ENCODE measurements around the gene TSHZ2. TPM values are rescaled to one million over a fixed set of nuclear protein-coding genes. Genes with fewer than 3 reads are reported as not detected.

The TSHZ2 gene, protein sequence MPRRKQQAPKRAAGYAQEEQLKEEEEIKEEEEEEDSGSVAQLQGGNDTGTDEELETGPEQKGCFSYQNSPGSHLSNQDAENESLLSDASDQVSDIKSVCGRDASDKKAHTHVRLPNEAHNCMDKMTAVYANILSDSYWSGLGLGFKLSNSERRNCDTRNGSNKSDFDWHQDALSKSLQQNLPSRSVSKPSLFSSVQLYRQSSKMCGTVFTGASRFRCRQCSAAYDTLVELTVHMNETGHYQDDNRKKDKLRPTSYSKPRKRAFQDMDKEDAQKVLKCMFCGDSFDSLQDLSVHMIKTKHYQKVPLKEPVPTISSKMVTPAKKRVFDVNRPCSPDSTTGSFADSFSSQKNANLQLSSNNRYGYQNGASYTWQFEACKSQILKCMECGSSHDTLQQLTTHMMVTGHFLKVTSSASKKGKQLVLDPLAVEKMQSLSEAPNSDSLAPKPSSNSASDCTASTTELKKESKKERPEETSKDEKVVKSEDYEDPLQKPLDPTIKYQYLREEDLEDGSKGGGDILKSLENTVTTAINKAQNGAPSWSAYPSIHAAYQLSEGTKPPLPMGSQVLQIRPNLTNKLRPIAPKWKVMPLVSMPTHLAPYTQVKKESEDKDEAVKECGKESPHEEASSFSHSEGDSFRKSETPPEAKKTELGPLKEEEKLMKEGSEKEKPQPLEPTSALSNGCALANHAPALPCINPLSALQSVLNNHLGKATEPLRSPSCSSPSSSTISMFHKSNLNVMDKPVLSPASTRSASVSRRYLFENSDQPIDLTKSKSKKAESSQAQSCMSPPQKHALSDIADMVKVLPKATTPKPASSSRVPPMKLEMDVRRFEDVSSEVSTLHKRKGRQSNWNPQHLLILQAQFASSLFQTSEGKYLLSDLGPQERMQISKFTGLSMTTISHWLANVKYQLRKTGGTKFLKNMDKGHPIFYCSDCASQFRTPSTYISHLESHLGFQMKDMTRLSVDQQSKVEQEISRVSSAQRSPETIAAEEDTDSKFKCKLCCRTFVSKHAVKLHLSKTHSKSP (N-terminal part only)
- 10.7 TPM for polyA plus RNA-seq
- long read RNA-seq, donor 1, transcript TSHZ2-205 (1 exons, 670 nt) = major isoform, 5 of 5 reads
- long read RNA-seq, donor 1, partial matches to known transcripts = 0 of 5 reads
- long read RNA-seq, donor 1, other reads (novel, unspliced or antisense) = 0 of 5 reads
- long read RNA-seq, donor 2, transcript TSHZ2-205 (1 exons, 670 nt) = major isoform, 10 of 15 reads
- long read RNA-seq, donor 2, partial matches to known transcripts = 5 of 15 reads
- long read RNA-seq, donor 2, other reads (novel, unspliced or antisense) = 0 of 15 reads
- long read RNA-seq, donor 3, partial matches to known transcripts = 0 of 4 reads
- long read RNA-seq, donor 3, other reads (novel, unspliced or antisense) = 0 of 4 reads
- long read RNA-seq, donor 4 = 0 reads
- long read RNA-seq, donor 5, partial matches to known transcripts = 7 of 8 reads
- long read RNA-seq, donor 5, other reads (novel, unspliced or antisense) = 0 of 8 reads
- long read RNA-seq, donor 6, partial matches to known transcripts = 16 of 19 reads
- long read RNA-seq, donor 6, other reads (novel, unspliced or antisense) = 0 of 19 reads
- long read RNA-seq, donor 7, partial matches to known transcripts = 0 of 2 reads
- long read RNA-seq, donor 7, other reads (novel, unspliced or antisense) = 0 of 2 reads
- long read RNA-seq, donor 8, transcript TSHZ2-205 (1 exons, 670 nt) = major isoform, 5 of 5 reads
- long read RNA-seq, donor 8, partial matches to known transcripts = 0 of 5 reads
- long read RNA-seq, donor 8, other reads (novel, unspliced or antisense) = 0 of 5 reads
- long read RNA-seq, donor 9, partial matches to known transcripts = 0 of 1 reads
- long read RNA-seq, donor 9, other reads (novel, unspliced or antisense) = 0 of 1 reads
- long read RNA-seq, donor 10, transcript TSHZ2-205 (1 exons, 670 nt) = major isoform, 5 of 5 reads
- long read RNA-seq, donor 10, partial matches to known transcripts = 0 of 5 reads
- long read RNA-seq, donor 10, other reads (novel, unspliced or antisense) = 0 of 5 reads
- long read RNA-seq, donor 11, partial matches to known transcripts = 0 of 3 reads
- long read RNA-seq, donor 11, other reads (novel, unspliced or antisense) = 0 of 3 reads

DNA sequence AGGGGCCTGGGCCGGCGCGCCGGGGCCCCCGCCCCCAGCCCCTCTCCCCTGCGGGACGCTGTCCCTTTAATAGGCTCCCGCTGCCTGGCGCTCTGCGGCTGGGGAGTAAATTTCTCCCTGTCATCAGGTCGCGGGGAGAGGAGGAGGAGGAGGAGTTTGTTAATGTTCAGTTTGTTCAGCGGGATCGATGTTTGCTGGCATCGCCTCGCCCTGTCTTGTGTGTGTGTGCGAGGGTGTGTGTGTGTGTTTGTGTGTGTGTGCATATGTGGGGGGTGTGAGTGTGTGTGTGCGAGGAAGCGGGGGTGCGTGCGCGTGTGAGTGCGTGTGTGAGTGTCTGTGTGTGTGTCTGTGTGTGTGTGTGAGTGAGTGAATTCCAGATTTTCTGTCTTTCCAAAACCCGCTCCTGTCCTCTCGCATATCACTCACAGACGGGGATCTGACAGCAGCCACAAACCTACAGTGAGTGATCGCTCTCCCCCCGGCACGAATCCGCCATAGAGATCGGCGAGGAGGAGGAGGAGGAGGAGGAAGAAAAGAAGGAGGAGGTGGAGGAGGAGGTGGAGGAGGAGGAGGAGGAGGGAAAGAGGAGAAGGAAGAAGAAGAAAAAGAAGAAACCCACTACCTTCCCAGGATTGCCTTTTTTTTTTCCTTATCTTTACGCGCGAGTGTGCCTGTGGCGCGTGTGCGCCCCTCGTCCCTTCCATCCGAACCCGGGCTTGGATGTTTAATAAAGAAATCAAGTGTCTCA lies at the start of gene TSHZ2:
TSS of gene TSHZ2 (plus strand) at position 169 of the 748 bp plus-strand sequence. CDS start 936 bp downstream, outside the sequence.
- no peaks in the 10 kb centered on the region for H3K4me1 ChIP-seq (ENCODE audit: control insufficient read depth, insufficient read depth, low read length)
- H3K36me3 ChIP-seq (ENCODE audit: control insufficient read depth, insufficient read depth, low read length) = no peaks in the 10 kb centered on the region
- WGBS (ENCODE audit: insufficient coverage, low lambda C conversion rate) = no CpG with 5 or more reads among the region's 41 CpGs
- peaks cover 25% of the 10 kb centered on the region for H3K27me3 ChIP-seq (ENCODE audit: control insufficient read depth, insufficient read depth, low read length)
- peak within 1 kb of the TSS; percentile 52 for H3K4me3 ChIP-seq (ENCODE audit: low read length)
- H3K9me3 ChIP-seq (ENCODE audit: control insufficient read depth, low read depth, low read length) = no peaks in the 10 kb centered on the region
- peak within 1 kb of the TSS; percentile 2 for H3K27ac ChIP-seq (ENCODE audit: low read length)
- peak in 1 of 2 donors; percentile 42 for DNase-seq

DNA sequence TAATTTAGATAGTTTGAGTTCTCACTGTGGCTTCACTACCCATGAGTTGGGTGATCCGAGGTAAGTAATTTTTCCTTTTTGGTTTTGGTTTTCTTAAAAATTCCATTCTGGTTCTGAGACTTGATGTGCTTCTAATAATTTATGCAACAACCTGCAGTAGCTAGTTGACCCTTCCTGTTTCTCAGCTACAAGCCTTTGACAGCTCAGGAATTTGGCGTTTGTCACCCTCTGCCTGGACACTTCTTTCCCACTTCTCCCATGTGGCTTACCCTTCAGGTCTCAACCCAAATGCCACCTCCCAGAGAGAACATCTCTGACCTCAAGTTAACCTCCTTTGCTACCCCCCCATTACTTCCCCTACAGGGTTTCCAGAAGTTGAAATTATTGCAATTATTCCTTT lies 49.7 kb upstream of the TSHZ2 start:
- H3K4me1 ChIP-seq (ENCODE audit: control insufficient read depth, insufficient read depth, low read length) = no peaks in the 10 kb centered on the region
- no peaks in the 10 kb centered on the region for H3K36me3 ChIP-seq (ENCODE audit: control insufficient read depth, insufficient read depth, low read length)
- H3K27ac ChIP-seq (ENCODE audit: low read length) = no peak overlapping the region
- no peaks in the 10 kb centered on the region for H3K9me3 ChIP-seq (ENCODE audit: control insufficient read depth, low read depth, low read length)
- no peak overlapping the region for H3K4me3 ChIP-seq (ENCODE audit: low read length)
- H3K27me3 ChIP-seq (ENCODE audit: control insufficient read depth, insufficient read depth, low read length) = no peaks in the 10 kb centered on the region
- WGBS (ENCODE audit: insufficient coverage, low lambda C conversion rate) = no CpG with 5 or more reads among the region's 2 CpGs
- DNase-seq = no peak

GRCh38 chr20:52923123-52923937 lies 48.8 kb upstream of the TSHZ2 start:
- Histone ChIP-seq H3K36me3 (ENCODE audit: control insufficient read depth, insufficient read depth, low read length) (no peaks in the 10 kb centered on the region), H3K4me3 (ENCODE audit: low read length) (no peak overlapping the region), H3K4me1 (ENCODE audit: control insufficient read depth, insufficient read depth, low read length) (no peaks in the 10 kb centered on the region), H3K27ac (ENCODE audit: low read length) (no peak overlapping the region), H3K27me3 (ENCODE audit: control insufficient read depth, insufficient read depth, low read length) (no peaks in the 10 kb centered on the region), H3K9me3 (ENCODE audit: control insufficient read depth, low read depth, low read length) (no peaks in the 10 kb centered on the region)
- no peak for DNase-seq
- 66% methylated on average over 3 of the region's 8 CpGs for WGBS (ENCODE audit: insufficient coverage, low lambda C conversion rate)

- WGBS (ENCODE audit: insufficient coverage, low lambda C conversion rate) = no CpG with 5 or more reads among the region's 9 CpGs
- no peak for DNase-seq
- Histone ChIP-seq H3K36me3 (ENCODE audit: control insufficient read depth, insufficient read depth, low read length) (no peaks in the 10 kb centered on the region), H3K4me1 (ENCODE audit: control insufficient read depth, insufficient read depth, low read length) (no peaks in the 10 kb centered on the region), H3K27me3 (ENCODE audit: control insufficient read depth, insufficient read depth, low read length) (no peaks in the 10 kb centered on the region), H3K27ac (ENCODE audit: low read length) (no peak overlapping the region), H3K4me3 (ENCODE audit: low read length) (no peak overlapping the region), H3K9me3 (ENCODE audit: control insufficient read depth, low read depth, low read length) (no peaks in the 10 kb centered on the region)
Measured at GRCh38 chr20:52924411-52925271, 47.5 kb upstream of the TSHZ2 start.

DNA sequence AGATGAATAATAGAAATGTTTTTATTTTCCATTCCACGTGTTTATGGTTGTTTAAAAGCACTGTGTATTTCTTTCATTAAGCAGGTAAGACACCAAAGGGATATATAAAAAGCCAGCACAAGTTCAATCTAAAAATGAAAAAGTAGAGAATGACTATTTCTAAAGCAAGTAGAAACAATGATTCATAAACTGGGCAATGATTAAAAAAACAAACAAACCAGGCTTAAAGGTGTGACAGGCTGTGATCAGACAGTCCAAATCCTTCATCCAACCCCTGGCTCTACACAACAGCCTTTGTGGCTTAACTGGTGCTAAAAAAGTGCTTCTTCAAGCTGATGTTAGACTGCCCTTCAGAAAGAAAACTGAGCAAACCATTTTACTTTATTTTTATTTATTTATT lies 45.7 kb upstream of the TSHZ2 start:
- Histone ChIP-seq H3K4me1 (ENCODE audit: control insufficient read depth, insufficient read depth, low read length) (no peaks in the 10 kb centered on the region), H3K27me3 (ENCODE audit: control insufficient read depth, insufficient read depth, low read length) (no peaks in the 10 kb centered on the region), H3K36me3 (ENCODE audit: control insufficient read depth, insufficient read depth, low read length) (no peaks in the 10 kb centered on the region), H3K9me3 (ENCODE audit: control insufficient read depth, low read depth, low read length) (no peaks in the 10 kb centered on the region), H3K4me3 (ENCODE audit: low read length) (no peak overlapping the region), H3K27ac (ENCODE audit: low read length) (no peak overlapping the region)
- no peak for DNase-seq
- WGBS (ENCODE audit: insufficient coverage, low lambda C conversion rate) = no CpG with 5 or more reads among the region's 1 CpG

DNA sequence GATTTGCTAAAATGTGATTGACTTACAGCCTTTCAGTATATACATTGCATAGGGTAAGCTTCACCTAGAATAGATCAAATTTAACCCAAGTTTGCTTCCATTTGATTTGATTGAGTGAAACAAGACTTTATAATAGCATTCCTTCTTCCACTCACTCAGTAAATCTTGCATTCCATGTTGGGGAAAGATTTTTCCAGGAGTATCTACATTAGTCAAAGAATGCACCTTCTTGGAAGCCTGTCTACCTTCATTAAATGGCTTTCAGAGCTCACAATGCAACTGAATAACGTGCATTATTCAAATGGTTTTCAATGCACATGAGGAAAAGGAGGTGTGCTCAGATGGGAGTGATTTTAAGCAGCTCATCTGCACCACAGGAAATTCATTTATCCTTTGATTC lies 38.3 kb upstream of the TSHZ2 start:
- no peaks in the 10 kb centered on the region for H3K36me3 ChIP-seq (ENCODE audit: control insufficient read depth, insufficient read depth, low read length)
- H3K4me3 ChIP-seq (ENCODE audit: low read length) = no peak overlapping the region
- no CpG with 5 or more reads among the region's 1 CpG for WGBS (ENCODE audit: insufficient coverage, low lambda C conversion rate)
- H3K9me3 ChIP-seq (ENCODE audit: control insufficient read depth, low read depth, low read length) = no peaks in the 10 kb centered on the region
- H3K27me3 ChIP-seq (ENCODE audit: control insufficient read depth, insufficient read depth, low read length) = no peaks in the 10 kb centered on the region
- no peaks in the 10 kb centered on the region for H3K4me1 ChIP-seq (ENCODE audit: control insufficient read depth, insufficient read depth, low read length)
- DNase-seq = no peak
- H3K27ac ChIP-seq (ENCODE audit: low read length) = no peak overlapping the region

DNA sequence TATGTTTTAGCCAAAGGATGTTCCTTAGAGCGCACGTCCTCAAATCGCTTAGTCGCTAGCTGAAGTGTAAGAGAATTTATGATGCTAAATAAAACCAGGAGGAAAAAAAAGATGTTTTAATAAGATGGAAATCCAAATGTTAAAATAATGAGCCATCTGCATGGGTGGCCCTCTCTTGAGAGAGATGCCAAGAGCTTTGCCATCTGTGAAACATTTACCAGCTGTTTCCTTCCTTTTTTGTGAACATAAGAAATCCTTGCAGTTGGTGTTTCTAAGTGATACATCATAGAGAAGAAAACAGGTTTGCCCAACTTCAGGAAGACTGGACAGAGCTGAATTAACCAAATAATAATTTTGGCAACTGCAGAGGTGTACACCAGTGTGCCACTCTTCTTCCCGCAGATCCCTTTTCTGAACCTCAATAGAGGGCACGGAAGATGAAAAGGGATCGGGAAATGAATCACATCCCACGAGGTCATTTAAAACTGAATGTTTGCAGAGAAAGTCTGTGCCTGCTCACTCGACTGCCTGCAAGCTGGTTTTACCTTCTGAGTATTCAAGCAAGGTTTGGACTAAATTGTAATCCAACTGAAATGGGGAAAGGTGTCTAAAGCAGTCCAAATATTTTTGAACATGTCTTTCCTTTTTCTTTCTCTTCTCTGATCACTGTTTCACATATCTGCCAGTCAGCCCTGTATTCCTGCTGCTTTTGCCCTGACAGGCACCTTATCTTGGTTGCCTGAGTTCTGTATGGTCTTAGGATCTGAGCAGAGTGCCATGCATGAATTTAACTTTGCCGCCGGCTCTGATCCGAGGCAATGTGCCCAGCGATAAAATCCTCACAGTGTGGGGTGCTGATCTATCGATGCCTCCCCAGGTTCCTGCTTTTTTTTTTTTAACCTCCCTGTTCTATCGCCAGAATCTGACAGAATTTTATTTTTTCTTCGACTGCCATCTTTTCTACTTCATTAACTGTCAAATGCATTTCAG lies 35.5 kb upstream of the TSHZ2 start:
- WGBS (ENCODE audit: insufficient coverage, low lambda C conversion rate) = 86% methylated on average over 13 of the region's 16 CpGs
- no peaks in the 10 kb centered on the region for H3K36me3 ChIP-seq (ENCODE audit: control insufficient read depth, insufficient read depth, low read length)
- no peaks in the 10 kb centered on the region for H3K9me3 ChIP-seq (ENCODE audit: control insufficient read depth, low read depth, low read length)
- DNase-seq = no peak
- H3K27me3 ChIP-seq (ENCODE audit: control insufficient read depth, insufficient read depth, low read length) = no peaks in the 10 kb centered on the region
- no peak overlapping the region for H3K4me3 ChIP-seq (ENCODE audit: low read length)
- H3K4me1 ChIP-seq (ENCODE audit: control insufficient read depth, insufficient read depth, low read length) = no peaks in the 10 kb centered on the region
- H3K27ac ChIP-seq (ENCODE audit: low read length) = no peak overlapping the region

All from large intestine (tissue), 12 donors.